Measurements from ENCODE around the gene CERS5.

Gene CERS5

DNA sequence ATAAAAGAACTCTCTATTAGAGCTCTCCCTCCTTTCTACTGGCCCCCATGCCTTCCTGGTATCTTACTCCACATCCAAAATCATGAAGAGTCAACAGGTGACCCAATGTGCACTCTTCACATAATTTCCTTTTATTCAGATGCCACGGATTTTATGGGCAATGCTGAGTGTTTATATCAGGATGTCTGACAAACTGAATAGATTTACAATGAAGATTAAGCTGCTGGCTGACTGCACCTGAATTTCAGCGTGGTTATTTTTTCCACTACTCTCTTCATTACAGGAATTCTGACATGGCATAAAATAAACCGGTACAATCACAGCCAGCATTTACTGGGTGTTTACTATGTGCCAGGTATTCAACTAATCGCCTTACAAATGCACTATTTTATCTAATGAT, 29.4 kb upstream of the CERS5 start:
- no peak for FAIRE-seq
- TF ChIP-seq, protein P1, sequence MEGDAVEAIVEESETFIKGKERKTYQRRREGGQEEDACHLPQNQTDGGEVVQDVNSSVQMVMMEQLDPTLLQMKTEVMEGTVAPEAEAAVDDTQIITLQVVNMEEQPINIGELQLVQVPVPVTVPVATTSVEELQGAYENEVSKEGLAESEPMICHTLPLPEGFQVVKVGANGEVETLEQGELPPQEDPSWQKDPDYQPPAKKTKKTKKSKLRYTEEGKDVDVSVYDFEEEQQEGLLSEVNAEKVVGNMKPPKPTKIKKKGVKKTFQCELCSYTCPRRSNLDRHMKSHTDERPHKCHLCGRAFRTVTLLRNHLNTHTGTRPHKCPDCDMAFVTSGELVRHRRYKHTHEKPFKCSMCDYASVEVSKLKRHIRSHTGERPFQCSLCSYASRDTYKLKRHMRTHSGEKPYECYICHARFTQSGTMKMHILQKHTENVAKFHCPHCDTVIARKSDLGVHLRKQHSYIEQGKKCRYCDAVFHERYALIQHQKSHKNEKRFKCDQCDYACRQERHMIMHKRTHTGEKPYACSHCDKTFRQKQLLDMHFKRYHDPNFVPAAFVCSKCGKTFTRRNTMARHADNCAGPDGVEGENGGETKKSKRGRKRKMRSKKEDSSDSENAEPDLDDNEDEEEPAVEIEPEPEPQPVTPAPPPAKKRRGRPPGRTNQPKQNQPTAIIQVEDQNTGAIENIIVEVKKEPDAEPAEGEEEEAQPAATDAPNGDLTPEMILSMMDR (IDR thresholded peaks at IDR 0.05; ENCODE audit: insufficient read depth, missing control alignments) = no peak
- DNase-seq (ENCODE audit: insufficient read length, low spot score) = no peak

DNA sequence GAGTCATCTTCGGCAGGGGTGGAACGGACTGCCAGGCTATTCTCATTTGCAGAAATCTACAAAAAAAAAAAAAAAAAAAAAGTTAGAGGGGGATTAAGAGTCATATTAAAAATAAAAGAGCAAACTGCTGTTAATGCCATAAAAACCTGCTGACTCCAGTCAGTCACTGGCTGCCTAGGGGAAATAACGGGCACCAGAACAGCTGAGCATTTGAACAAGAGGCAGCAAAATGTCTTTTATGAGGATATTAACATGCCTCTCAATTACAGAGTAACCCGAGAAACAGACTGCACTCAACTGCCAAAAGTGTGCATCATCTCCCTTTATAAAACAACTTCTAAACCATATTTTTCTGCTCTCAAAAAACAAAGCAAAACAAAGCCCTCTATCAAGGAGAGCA, 28.7 kb upstream of the CERS5 start:
- DNase-seq (ENCODE audit: insufficient read length, low spot score) (no peak), FAIRE-seq (no peak)

DNA sequence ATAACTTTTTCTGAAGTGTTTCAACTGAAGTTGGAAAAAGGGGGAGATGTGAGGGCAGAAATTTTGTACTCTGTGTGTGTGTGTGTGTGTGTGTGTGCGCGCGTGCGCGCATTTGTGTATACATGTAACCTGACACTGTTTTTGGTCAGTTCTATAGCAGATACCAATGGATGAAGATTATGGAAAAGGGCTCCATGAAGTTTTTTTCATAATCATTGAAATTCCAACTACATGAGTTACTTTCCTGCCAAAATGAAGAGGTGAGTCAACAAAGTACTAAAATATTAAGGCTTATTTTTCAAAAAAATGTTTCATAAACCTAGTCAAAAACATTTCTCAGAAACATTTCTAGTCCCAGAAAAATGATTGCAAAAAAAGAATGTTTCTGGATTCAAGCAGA, 25.7 kb upstream of the CERS5 start:
- no peak for DNase-seq (ENCODE audit: insufficient read length, low spot score)
- TF ChIP-seq, protein P1 (IDR thresholded peaks at IDR 0.05; ENCODE audit: insufficient read depth, missing control alignments) = no peak
- no peak for FAIRE-seq

More for the DNA sequence above, 28.7 kb upstream of the CERS5 start:
- TF ChIP-seq, protein P1 (IDR thresholded peaks at IDR 0.05; ENCODE audit: insufficient read depth, missing control alignments) = no peak

DNA sequence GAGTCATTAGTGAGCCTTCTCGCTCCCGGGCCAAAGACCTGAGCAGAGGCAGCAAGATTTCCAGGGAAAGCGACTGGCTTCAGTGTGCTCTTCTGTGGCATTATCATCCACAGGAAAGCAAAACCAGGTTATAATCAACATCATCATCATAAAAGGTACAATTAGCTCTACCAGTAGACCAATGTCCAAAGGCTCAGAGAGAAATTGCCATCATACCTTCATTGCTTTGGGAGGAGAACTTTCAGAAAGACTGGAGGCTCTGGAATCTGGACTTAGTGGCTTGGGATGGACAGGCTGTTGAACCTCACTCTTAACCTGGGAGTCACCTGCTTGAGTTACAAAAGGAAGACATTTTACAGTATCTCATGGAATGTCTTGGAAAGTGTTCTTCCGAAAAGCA, 25.1 kb upstream of the CERS5 start:
- TF ChIP-seq, protein P1 (IDR thresholded peaks at IDR 0.05; ENCODE audit: insufficient read depth, missing control alignments) = no peak
- FAIRE-seq (no peak), DNase-seq (ENCODE audit: insufficient read length, low spot score) (no peak)

DNA sequence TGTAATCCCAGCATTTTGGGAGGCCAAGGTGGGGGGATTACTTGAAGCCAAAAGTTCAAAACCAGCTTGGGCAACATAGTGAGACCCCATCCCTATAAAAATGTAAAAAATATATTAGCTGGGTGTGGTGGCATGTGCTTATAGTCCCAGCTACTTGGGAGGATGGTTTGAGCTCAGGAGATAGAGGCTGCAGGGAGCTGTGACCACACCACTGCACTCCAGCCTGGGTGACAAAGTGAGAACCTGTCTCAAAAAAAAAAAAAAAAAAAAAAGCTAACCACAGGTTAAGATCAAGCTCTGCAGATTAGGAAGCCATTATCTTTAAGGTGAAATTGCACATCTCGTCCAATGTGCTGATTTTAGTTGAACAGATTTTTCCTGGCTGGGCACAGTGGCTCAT, 23.7 kb upstream of the CERS5 start:
- DNase-seq (ENCODE audit: insufficient read length, low spot score) (no peak), FAIRE-seq (no peak)
- TF ChIP-seq, protein P1 (IDR thresholded peaks at IDR 0.05; ENCODE audit: insufficient read depth, missing control alignments) = no peak

DNA sequence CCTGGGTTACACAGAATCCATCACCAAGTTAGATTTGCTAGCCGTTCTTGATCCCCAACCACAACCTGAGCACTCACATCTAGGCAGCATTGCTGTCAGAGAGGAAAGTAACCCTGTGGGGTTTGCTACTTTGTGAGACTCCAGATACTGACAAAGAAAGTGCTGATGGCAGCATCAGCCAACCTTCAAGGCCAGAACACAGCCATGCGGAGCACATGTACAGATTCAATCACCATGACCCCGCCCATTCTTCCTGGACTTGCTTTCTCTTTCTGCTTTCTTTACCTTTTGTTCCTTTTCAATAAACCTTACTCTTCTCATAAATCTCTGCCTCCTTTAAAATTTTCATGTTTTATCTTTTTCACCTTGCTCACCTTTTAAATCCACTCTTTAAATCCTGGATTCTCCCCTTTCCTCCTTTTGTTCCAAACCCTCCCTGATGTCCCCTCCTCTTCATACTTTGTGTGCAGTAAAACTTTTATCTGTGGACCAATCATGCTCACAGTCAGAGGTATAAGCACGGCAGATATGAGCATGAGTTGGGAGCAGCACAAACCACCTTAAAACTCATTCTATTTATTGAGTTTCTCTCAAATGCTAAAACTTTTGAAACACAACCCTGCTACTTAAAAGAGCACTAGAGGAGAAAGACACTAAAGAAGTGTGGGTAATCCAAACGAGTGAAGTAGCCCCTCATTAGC, 21.9 kb upstream of the CERS5 start:
- no peak for DNase-seq (ENCODE audit: insufficient read length, low spot score)
- TF ChIP-seq, protein P1 (IDR thresholded peaks at IDR 0.05; ENCODE audit: insufficient read depth, missing control alignments) = no peak
- FAIRE-seq = no peak

DNA sequence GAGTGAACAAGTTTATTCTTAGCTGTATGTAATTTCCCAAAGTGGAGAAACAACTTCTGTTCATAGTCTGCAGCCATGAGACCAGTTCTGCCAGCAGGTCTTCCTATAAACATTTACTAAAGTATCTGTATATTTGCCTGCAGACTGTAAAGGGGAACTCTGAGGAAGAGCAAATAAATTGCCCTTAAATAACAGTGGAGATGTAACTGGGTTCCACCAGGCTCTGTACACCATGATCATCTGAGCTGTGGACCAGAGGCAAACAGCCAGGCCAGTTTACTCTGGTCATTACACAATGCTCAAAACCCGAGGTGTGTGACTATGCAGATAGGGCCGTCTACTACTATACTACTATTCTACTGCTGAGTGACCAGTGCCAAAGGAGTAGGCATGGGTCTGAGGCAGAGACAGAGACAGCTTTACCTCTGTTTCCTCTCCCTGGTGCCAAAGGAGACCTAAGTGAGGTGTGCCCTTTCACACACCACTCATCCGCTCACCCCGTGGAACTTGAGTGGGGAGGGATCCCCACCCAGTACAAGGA, 21.1 kb upstream of the CERS5 start:
- FAIRE-seq (no peak), DNase-seq (ENCODE audit: insufficient read length, low spot score) (no peak)
- TF ChIP-seq, protein P1 (IDR thresholded peaks at IDR 0.05; ENCODE audit: insufficient read depth, missing control alignments) = no peak

Data from D721Med (cell line).